ENCODE data around the gene SATB2. TPM values are rescaled to one million over a fixed set of nuclear protein-coding genes. Genes with fewer than 3 reads are reported as not detected.

Gene SATB2
- total and polyA plus RNA-seq, 2 experiments from 2014 or later = 1.6 to 6.0 TPM

GRCh38 chr2:199455545-199456382 lies 2.0 kb downstream of the SATB2 start:
- peaks cover 55% of the 10 kb centered on the region for H3K27me3 ChIP-seq (ENCODE audit: insufficient read depth)
- ATAC-seq (peak; percentile 50), DNase-seq (ENCODE audit: low spot score) (peak; percentile 91)
- no peaks in the 10 kb centered on the region for H3K36me3 ChIP-seq (ENCODE audit: insufficient read depth)
- Mint-ChIP-seq H3K27ac (no peak overlapping the region), H3K27me3 (ENCODE audit: insufficient read depth, low read depth, poor library complexity) (peaks cover 38% of the 10 kb centered on the region), H3K9me3 (peaks cover 3% of the 10 kb centered on the region; the same call in 2 of the 3 replicates), H3K4me3 (peak overlapping the region; percentile 79), H3K4me1 (peaks cover 20% of the 10 kb centered on the region), H3K36me3 (ENCODE audit: low read depth) (no peaks in the 10 kb centered on the region)
- H2AFZ ChIP-seq = peak overlapping the region; percentile 61; the same call in 1 of the 2 replicates
- H3F3A ChIP-seq (replicated peaks; ENCODE audit: low read depth) = peaks cover 11% of the 10 kb centered on the region
- no peaks in the 10 kb centered on the region for H3K9me2 ChIP-seq (ENCODE audit: insufficient read depth)
- H3K4me1 ChIP-seq (ENCODE audit: insufficient read depth) = peaks cover 26% of the 10 kb centered on the region
- H4K20me1 ChIP-seq (replicated peaks; ENCODE audit: insufficient read depth) = no peaks in the 10 kb centered on the region
- no peak overlapping the region for H3K27ac ChIP-seq (ENCODE audit: low read depth)
- peak overlapping the region; percentile 96 for H3K4me2 ChIP-seq
- TF ChIP-seq ETS1 (IDR thresholded peaks at IDR 0.05) (peak; percentile 72), POLR2AphosphoS5 (IDR thresholded peaks at IDR 0.05; ENCODE audit: low read depth) (peak; percentile 44; the same call in 1 of the 2 replicates), CREB1 (CRISPR knock-in tag; IDR thresholded peaks at IDR 0.05; ENCODE audit: low read depth) (peak; percentile 6; the same call in 1 of the 2 replicates), JUNB (IDR thresholded peaks at IDR 0.05; ENCODE audit: unreplicated experiment) (no peak), EZH2 (IDR thresholded peaks at IDR 0.05; ENCODE audit: low read depth, unreplicated experiment) (no peak), REST (IDR thresholded peaks at IDR 0.05; ENCODE audit: unreplicated experiment) (no peak), NANOG (IDR thresholded peaks at IDR 0.05; ENCODE audit: borderline replicate concordance) (0 out of 2 replicates have a peak, but pooled peaks have one; percentile 33), ZNF462 (CRISPR knock-in tag; IDR thresholded peaks at IDR 0.05) (no peak), ZNF331 (CRISPR knock-in tag; IDR thresholded peaks at IDR 0.05; ENCODE audit: low read depth) (no peak), ZNF114 (CRISPR knock-in tag; IDR thresholded peaks at IDR 0.05) (no peak), STAT1 (IDR thresholded peaks at IDR 0.05; ENCODE audit: unreplicated experiment) (no peak), CTCF (conservative IDR thresholded peaks at IDR 0.05; ENCODE audit: low read depth in 2 of 2) (no peak), EZH2phosphoT487 (IDR thresholded peaks at IDR 0.05; ENCODE audit: unreplicated experiment) (no peak)
- H3K79me2 ChIP-seq (replicated peaks; ENCODE audit: insufficient read depth) = no peaks in the 10 kb centered on the region; the same call in 1 of the 2 replicates
- H3K4me3 ChIP-seq = peak overlapping the region; percentile 81
